HepG2 (cell line): ENCODE data around the gene ERLEC1. TPM values are rescaled to one million over a fixed set of nuclear protein-coding genes. Genes with fewer than 3 reads are reported as not detected.

Experiments
- ARNT2 ChIP-seq: sonication (generic); formaldehyde crosslinking; IDR thresholded peaks from 2 replicates; pipeline ENCODE4 v1.8.0; 2022; ENCODE audit warnings: mild to moderate bottlenecking, low read depth, missing genetic modification reagents, moderate library complexity
- BRCA1 ChIP-seq: sonication (generic); formaldehyde crosslinking; IDR thresholded peaks from 2 replicates; pipeline ENCODE4 v1.4.0; 2020; ENCODE audit warnings: missing genetic modification reagents
- E2F5 ChIP-seq: sonication (generic); formaldehyde crosslinking; conservative IDR thresholded peaks from 2 replicates; pipeline ENCODE4 v1.4.0; 2020; ENCODE audit warnings: missing genetic modification reagents
- GPBP1L1 ChIP-seq: sonication (generic); formaldehyde crosslinking; IDR thresholded peaks from 2 replicates; pipeline ENCODE4 v1.5.0; 2020; ENCODE audit warnings: mild to moderate bottlenecking, missing genetic modification reagents
- KDM6A ChIP-seq: IDR thresholded peaks from 2 replicates; pipeline ENCODE4 v1.6.1; 2016; ENCODE audit warnings: low read depth
- KLF11 ChIP-seq: IDR thresholded peaks from 2 replicates; pipeline ENCODE4 v1.6.1; 2016; ENCODE audit warnings: missing compliant biosample characterization
- PCBP2 ChIP-seq: fragments of 200-400 bp; formaldehyde crosslinking; optimal IDR thresholded peaks from 2 replicates; pipeline ENCODE3; 2018; ENCODE audit warnings: low read length, low read depth; ENCODE audit not compliant: poor library complexity, severe bottlenecking
- PLRG1 ChIP-seq: fragments of 450-650 bp; conservative IDR thresholded peaks from 2 replicates; pipeline ENCODE4 v1.6.1; 2016
- PLSCR1 ChIP-seq: sonication (generic); formaldehyde crosslinking; IDR thresholded peaks from 2 replicates; pipeline ENCODE4 v1.5.0; 2020; ENCODE audit warnings: missing genetic modification reagents, mild to moderate bottlenecking, borderline replicate concordance
- PPARG ChIP-seq: conservative IDR thresholded peaks from 2 replicates; pipeline ENCODE4 v1.6.1; 2016; ENCODE audit warnings: missing biosample characterization, missing genetic modification reagents
- PRPF4 ChIP-seq: fragments of 200-400 bp; formaldehyde crosslinking; IDR thresholded peaks from 2 replicates; pipeline ENCODE4 v1.6.1; 2016; ENCODE audit warnings: low read length, low read depth; ENCODE audit not compliant: poor library complexity, severe bottlenecking
- REL ChIP-seq: sonication (generic); formaldehyde crosslinking; conservative IDR thresholded peaks from 2 replicates; pipeline ENCODE4 v1.8.0; 2022; ENCODE audit warnings: mild to moderate bottlenecking, missing genetic modification reagents, moderate library complexity
- SMARCE1 ChIP-seq: fragments of 450-650 bp; IDR thresholded peaks from 2 replicates; pipeline ENCODE4 v1.6.1; 2017; ENCODE audit warnings: borderline replicate concordance
- ZFP41 ChIP-seq: sonication (generic); formaldehyde crosslinking; IDR thresholded peaks from 2 replicates; pipeline ENCODE4 v1.4.0; 2020; ENCODE audit warnings: mild to moderate bottlenecking, missing genetic modification reagents, borderline replicate concordance
- ZNF589 ChIP-seq: sonication (generic); formaldehyde crosslinking; conservative IDR thresholded peaks from 2 replicates; pipeline ENCODE4 v1.8.0; 2022; ENCODE audit warnings: mild to moderate bottlenecking, moderate library complexity, missing genetic modification reagents
- ZNF607 ChIP-seq: sonication (generic); formaldehyde crosslinking; IDR thresholded peaks from 2 replicates; pipeline ENCODE4 v1.5.1; 2020; ENCODE audit warnings: missing genetic modification reagents, mild to moderate bottlenecking, borderline replicate concordance
- ZNF790 ChIP-seq: sonication (generic); formaldehyde crosslinking; IDR thresholded peaks from 2 replicates; pipeline ENCODE4 v1.8.0; 2022; ENCODE audit warnings: missing genetic modification reagents, mild to moderate bottlenecking, borderline replicate concordance
- ZNF800 ChIP-seq: sonication (generic); formaldehyde crosslinking; IDR thresholded peaks from 2 replicates; pipeline ENCODE4 v1.4.0; 2020; ENCODE audit warnings: missing genetic modification reagents
- ZSCAN21 ChIP-seq: sonication (generic); formaldehyde crosslinking; IDR thresholded peaks from 2 replicates; pipeline ENCODE4 v1.8.0; 2022; ENCODE audit warnings: mild to moderate bottlenecking, missing genetic modification reagents, moderate library complexity, borderline replicate concordance
- polyA plus RNA-seq, 8 experiments: library from polyadenylated mRNA; depleted of rRNA in 3 of 8; stranded (reverse) in 7 of 8; unstranded in 1 of 8; fragments of >200 nt; fragmentation: Illumina TruSeq in 4 of 8; extraction: Trizol in 4 of 8; gene quantifications; 2 replicates each; pipeline versions ENCODE4 v1.2.1 to v1.2.3, GENCODE V29; 2011 to 2016; ENCODE audit warnings: low read depth in 4 of 8, missing spikeins in 1 of 8, mixed read lengths in 1 of 8; ENCODE audit not compliant: insufficient read depth in 1 of 8
- total RNA-seq, 5 experiments: library from RNA; depleted of rRNA; stranded (reverse); fragments of >200 nt; fragmentation: Illumina TruSeq; extraction: Trizol; gene quantifications; 2 replicates each; pipeline ENCODE4 v1.2.3, GENCODE V29; 2016; ENCODE audit warnings: low read depth in 1 of 5
- TF ChIP-seq, protein P1 (sequence below): IDR thresholded peaks from 2 replicates; pipeline ENCODE4 v1.6.1; 2012; ENCODE audit warnings: low read length, improper control_type of control experiment
- TF ChIP-seq, protein P2 (sequence below): sonication (generic); formaldehyde crosslinking; IDR thresholded peaks from 2 replicates; pipeline ENCODE4 v1.4.0; 2020; ENCODE audit warnings: missing genetic modification reagents, borderline replicate concordance

Gene ERLEC1
- total and polyA plus RNA-seq, 2 of the 13 experiments (the other 11 are each of a cell fraction or from before 2014, with no cell fraction given) = 87.3 to 88.4 TPM

DNA sequence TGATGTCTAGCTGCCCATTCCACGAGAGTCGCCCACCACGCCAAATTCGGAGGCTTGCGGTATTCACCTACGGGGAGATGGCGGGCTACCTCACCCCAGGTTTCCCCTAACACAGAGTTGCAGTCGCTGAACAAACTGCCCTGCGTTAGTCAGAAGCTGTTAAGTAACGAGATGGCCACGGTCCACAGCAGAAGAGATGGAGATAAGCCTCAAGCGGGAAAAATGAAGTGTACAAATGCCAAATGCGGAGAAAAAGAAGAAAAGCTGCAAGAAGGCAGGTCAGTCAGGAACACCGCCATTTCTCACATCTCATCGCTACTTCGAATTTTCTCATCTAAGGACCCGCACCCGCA is 516 bp upstream of the ERLEC1 start (continued):
- TF ChIP-seq GPBP1L1 (no peak), ZSCAN21 (CRISPR knock-in tag) (0 out of 2 replicates have a peak, but pooled peaks have one; percentile 24), PRPF4 (no peak), ZNF800 (CRISPR knock-in tag) (peak; percentile 0; the same call in 1 of the 2 replicates), ZNF790 (CRISPR knock-in tag) (no peak), E2F5 (CRISPR knock-in tag) (0 out of 2 replicates have a peak, but pooled peaks have one; percentile 1), BRCA1 (no peak), PCBP2 (no peak), KLF11 (CRISPR knock-in tag) (no peak), SMARCE1 (no peak), REL (CRISPR knock-in tag) (0 out of 2 replicates have a peak, but pooled peaks have one; percentile 57), KDM6A (CRISPR knock-in tag) (no peak), ZNF607 (CRISPR knock-in tag) (no peak), PPARG (no peak), PLSCR1 (CRISPR knock-in tag) (no peak), ARNT2 (CRISPR knock-in tag) (no peak), PLRG1 (no peak), ZNF589 (0 out of 2 replicates have a peak, but pooled peaks have one; percentile 80), ZFP41 (0 out of 2 replicates have a peak, but pooled peaks have one; percentile 71)
- TF ChIP-seq, protein P1, sequence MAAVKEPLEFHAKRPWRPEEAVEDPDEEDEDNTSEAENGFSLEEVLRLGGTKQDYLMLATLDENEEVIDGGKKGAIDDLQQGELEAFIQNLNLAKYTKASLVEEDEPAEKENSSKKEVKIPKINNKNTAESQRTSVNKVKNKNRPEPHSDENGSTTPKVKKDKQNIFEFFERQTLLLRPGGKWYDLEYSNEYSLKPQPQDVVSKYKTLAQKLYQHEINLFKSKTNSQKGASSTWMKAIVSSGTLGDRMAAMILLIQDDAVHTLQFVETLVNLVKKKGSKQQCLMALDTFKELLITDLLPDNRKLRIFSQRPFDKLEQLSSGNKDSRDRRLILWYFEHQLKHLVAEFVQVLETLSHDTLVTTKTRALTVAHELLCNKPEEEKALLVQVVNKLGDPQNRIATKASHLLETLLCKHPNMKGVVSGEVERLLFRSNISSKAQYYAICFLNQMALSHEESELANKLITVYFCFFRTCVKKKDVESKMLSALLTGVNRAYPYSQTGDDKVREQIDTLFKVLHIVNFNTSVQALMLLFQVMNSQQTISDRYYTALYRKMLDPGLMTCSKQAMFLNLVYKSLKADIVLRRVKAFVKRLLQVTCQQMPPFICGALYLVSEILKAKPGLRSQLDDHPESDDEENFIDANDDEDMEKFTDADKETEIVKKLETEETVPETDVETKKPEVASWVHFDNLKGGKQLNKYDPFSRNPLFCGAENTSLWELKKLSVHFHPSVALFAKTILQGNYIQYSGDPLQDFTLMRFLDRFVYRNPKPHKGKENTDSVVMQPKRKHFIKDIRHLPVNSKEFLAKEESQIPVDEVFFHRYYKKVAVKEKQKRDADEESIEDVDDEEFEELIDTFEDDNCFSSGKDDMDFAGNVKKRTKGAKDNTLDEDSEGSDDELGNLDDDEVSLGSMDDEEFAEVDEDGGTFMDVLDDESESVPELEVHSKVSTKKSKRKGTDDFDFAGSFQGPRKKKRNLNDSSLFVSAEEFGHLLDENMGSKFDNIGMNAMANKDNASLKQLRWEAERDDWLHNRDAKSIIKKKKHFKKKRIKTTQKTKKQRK = no peak
- TF ChIP-seq, protein P2, sequence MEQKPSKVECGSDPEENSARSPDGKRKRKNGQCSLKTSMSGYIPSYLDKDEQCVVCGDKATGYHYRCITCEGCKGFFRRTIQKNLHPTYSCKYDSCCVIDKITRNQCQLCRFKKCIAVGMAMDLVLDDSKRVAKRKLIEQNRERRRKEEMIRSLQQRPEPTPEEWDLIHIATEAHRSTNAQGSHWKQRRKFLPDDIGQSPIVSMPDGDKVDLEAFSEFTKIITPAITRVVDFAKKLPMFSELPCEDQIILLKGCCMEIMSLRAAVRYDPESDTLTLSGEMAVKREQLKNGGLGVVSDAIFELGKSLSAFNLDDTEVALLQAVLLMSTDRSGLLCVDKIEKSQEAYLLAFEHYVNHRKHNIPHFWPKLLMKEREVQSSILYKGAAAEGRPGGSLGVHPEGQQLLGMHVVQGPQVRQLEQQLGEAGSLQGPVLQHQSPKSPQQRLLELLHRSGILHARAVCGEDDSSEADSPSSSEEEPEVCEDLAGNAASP = no peak
